Keratinocyte (primary cell): Measurements from ENCODE around the gene MIEN1. TPM values are rescaled to one million over a fixed set of nuclear protein-coding genes. Genes with fewer than 3 reads are reported as not detected.

Experiments
- DNase-seq: peaks from one replicate; pipeline ENCODE4 v3.0.0-alpha.2; 2011; ENCODE audit warnings: low read depth, missing footprints, low spot score
- FAIRE-seq: peaks from 2 replicates; lab custom pipeline; 2011; peaks lifted over from hg19 to GRCh38; lab: Jason Lieb, UNC
- H2AFZ ChIP-seq: 2 replicates; pipeline ENCODE4 v1.6.0; 2012; ENCODE audit warnings: low read length, control low read depth, inconsistent platforms; ENCODE audit not compliant: control insufficient read depth
- H3K27ac ChIP-seq: 2 replicates; pipeline ENCODE4 v1.5.1; 2011; ENCODE audit warnings: low read length; ENCODE audit not compliant: control insufficient read depth, insufficient read depth
- H3K27me3 ChIP-seq: 3 replicates; pipeline ENCODE4 v1.6.0; 2011; ENCODE audit warnings: low read length; ENCODE audit not compliant: control insufficient read depth, insufficient read depth; ENCODE audit errors: extremely low read depth
- H3K36me3 ChIP-seq, 2 experiments: 2 replicates in 1 of 2; 3 replicates in 1 of 2; pipeline ENCODE4 v1.5.1; 2011; ENCODE audit warnings: low read length in 2 of 2, mild to moderate bottlenecking in 1 of 2; ENCODE audit not compliant: control insufficient read depth in 2 of 2, insufficient read depth in 2 of 2; ENCODE audit errors: extremely low read depth in 1 of 2
- H3K4me1 ChIP-seq: 3 replicates; pipeline ENCODE4 v1.5.1; 2011; ENCODE audit warnings: low read length; ENCODE audit not compliant: control insufficient read depth, insufficient read depth; ENCODE audit errors: extremely low read depth
- H3K4me2 ChIP-seq: 3 replicates; pipeline ENCODE4 v1.6.0; 2011; ENCODE audit warnings: low read depth, low read length; ENCODE audit not compliant: control insufficient read depth, insufficient read depth; ENCODE audit errors: extremely low read depth
- H3K4me3 ChIP-seq, 3 experiments: fragments of 200-600 bp in 1 of 3; sonication (generic) in 1 of 3; 2 replicates in 2 of 3; 3 replicates in 1 of 3; pipeline ENCODE4 v1.5.1; 2011 to 2016; ENCODE audit warnings: low read length in 3 of 3, mild to moderate bottlenecking in 3 of 3, control low read depth in 2 of 3, inconsistent platforms in 1 of 3, low read depth in 1 of 3, mixed read lengths in 1 of 3, mixed run types in 1 of 3, moderate library complexity in 1 of 3; ENCODE audit not compliant: control insufficient read depth in 2 of 3, insufficient read depth in 2 of 3; ENCODE audit errors: extremely low read depth in 1 of 3
- H3K79me2 ChIP-seq: 2 replicates; pipeline ENCODE4 v1.6.0; 2012; ENCODE audit warnings: low read length; ENCODE audit not compliant: control insufficient read depth, insufficient read depth
- H3K9ac ChIP-seq: 3 replicates; pipeline ENCODE4 v1.6.0; 2011; ENCODE audit warnings: low read length; ENCODE audit not compliant: control insufficient read depth, insufficient read depth; ENCODE audit errors: extremely low read depth
- H3K9me1 ChIP-seq: 3 replicates; pipeline ENCODE4 v1.6.0; 2011; ENCODE audit warnings: low read length; ENCODE audit not compliant: control insufficient read depth, insufficient read depth; ENCODE audit errors: extremely low read depth
- H3K9me3 ChIP-seq: 2 replicates; pipeline ENCODE4 v1.5.1; 2012; ENCODE audit warnings: low read depth, low read length; ENCODE audit not compliant: control insufficient read depth
- H4K20me1 ChIP-seq: 3 replicates; pipeline ENCODE4 v1.6.0; 2011; ENCODE audit warnings: low read length; ENCODE audit not compliant: control insufficient read depth, insufficient read depth; ENCODE audit errors: extremely low read depth
- CTCF ChIP-seq, 3 experiments: IDR thresholded peaks in 1 of 3; conservative IDR thresholded peaks in 1 of 3; optimal IDR thresholded peaks in 1 of 3; 2 replicates in 2 of 3; 3 replicates in 1 of 3; pipeline versions ENCODE3 to v1.5.1; 2011; ENCODE audit warnings: low read length in 3 of 3, mild to moderate bottlenecking in 3 of 3, moderate library complexity in 2 of 3, control low read depth in 1 of 3, inconsistent platforms in 1 of 3; ENCODE audit not compliant: insufficient read depth in 2 of 3; ENCODE audit errors: extremely low read depth in 1 of 3
- EZH2 ChIP-seq: IDR thresholded peaks from one replicate; pipeline ENCODE4 v1.6.1; 2012; ENCODE audit warnings: inconsistent platforms, mild to moderate bottlenecking, low read length, moderate library complexity
- dilution Hi-C: fragments of 300-500 bp; cut with MboI; formaldehyde crosslinking; loops from one replicate; pipeline ENCODE4 v1.7.0; 2020; ENCODE audit warnings: low sequenced_read_pairs; ENCODE audit not compliant: extremely low pct_ligation_motif_present
- polyA plus RNA-seq, 5 experiments: library from polyadenylated mRNA; depleted of rRNA in 3 of 5; stranded (reverse) in 3 of 5; stranded (forward) in 1 of 5; unstranded in 1 of 5; fragments of >200 nt; gene quantifications; 1 replicate in 1 of 5; 2 replicates in 3 of 5; 3 replicates in 1 of 5; pipeline versions ENCODE4 v1.2.1 to v1.2.3, GENCODE V29; 2011 to 2012; ENCODE audit warnings: missing spikeins in 2 of 5, low read depth in 1 of 5, low replicate concordance in 1 of 5

MIEN1 gene
- polyA plus RNA-seq, 1 donor (not counting 4 experiments of a cell fraction or from before 2014, with no cell fraction given): 38.4 TPM

GRCh38 chr17:39715375-39716072 is 14.8 kb downstream of the MIEN1 start:
- no peak overlapping the region for H2AFZ ChIP-seq
- DNase-seq (no peak), FAIRE-seq (no peak)
- dilution Hi-C loops: no loop called here
- no peak overlapping the region for H3K4me3 ChIP-seq
- TF ChIP-seq EZH2 (no peak), CTCF (optimal IDR thresholded peaks at IDR 0.05 in 1 of 3, IDR thresholded peaks at IDR 0.05 in 1 of 3, conservative IDR thresholded peaks at IDR 0.05 in 1 of 3; ENCODE audit: extremely low read depth in 1 of 3, insufficient read depth in 2 of 3, low read length in 3 of 3) (peak in 1 of 3 experiments; percentile 12)
- H3K27me3 ChIP-seq: no peaks in the 10 kb centered on the region
- H3K9me3 ChIP-seq: no peaks in the 10 kb centered on the region
- H3K9me1 ChIP-seq: no peaks in the 10 kb centered on the region
- peaks cover 10% of the 10 kb centered on the region for H3K4me1 ChIP-seq
- no peaks in the 10 kb centered on the region for H3K79me2 ChIP-seq
- H3K4me2 ChIP-seq: no peak overlapping the region
- peaks cover 27 to 29% of the 10 kb centered on the region in 2 experiments for H3K36me3 ChIP-seq
- H3K27ac ChIP-seq: no peak overlapping the region
- no peaks in the 10 kb centered on the region for H4K20me1 ChIP-seq
- H3K9ac ChIP-seq: no peak overlapping the region

- TF ChIP-seq CTCF (optimal IDR thresholded peaks at IDR 0.05 in 1 of 3, IDR thresholded peaks at IDR 0.05 in 1 of 3, conservative IDR thresholded peaks at IDR 0.05 in 1 of 3; ENCODE audit: extremely low read depth in 1 of 3, insufficient read depth in 2 of 3, low read length in 3 of 3) (no peak), EZH2 (no peak)
- no peak for DNase-seq
- Histone ChIP-seq H3K9me1 (no peaks in the 10 kb centered on the region), H3K27ac (no peak overlapping the region), H3K4me1 (peaks cover 10% of the 10 kb centered on the region), H3K4me2 (no peak overlapping the region), H3K4me3 (no peak overlapping the region), H3K36me3 (peaks cover 29 to 36% of the 10 kb centered on the region in 2 experiments), H2AFZ (no peak overlapping the region), H3K27me3 (no peaks in the 10 kb centered on the region), H4K20me1 (no peaks in the 10 kb centered on the region), H3K9ac (no peak overlapping the region), H3K9me3 (no peaks in the 10 kb centered on the region), H3K79me2 (no peaks in the 10 kb centered on the region)
- dilution Hi-C loops: no loop called here
- no peak for FAIRE-seq
Measured at GRCh38 chr17:39714234-39714633, 16.1 kb downstream of the MIEN1 start.
